Large intestine (tissue), 12 donors: ENCODE results near the gene CSTPP1. TPM values are rescaled to one million over a fixed set of nuclear protein-coding genes. Genes with fewer than 3 reads are reported as not detected.
A peak's percentile ranks its signal among the peaks of the same experiment; 100 is the strongest.

Source experiments
- DNase-seq, 2 donors: peaks; one replicate each; pipeline versions ENCODE4 v3.0.0 to v3.0.0-alpha.2; 2013
- H3K27ac ChIP-seq: one replicate; pipeline ENCODE4 v1.5.1; 2013; ENCODE audit warnings: low read length
- H3K27me3 ChIP-seq: 2 replicates; pipeline ENCODE4 v1.6.1; 2013; ENCODE audit warnings: low read length; ENCODE audit not compliant: control insufficient read depth, insufficient read depth
- H3K36me3 ChIP-seq: 2 replicates; pipeline ENCODE4 v1.6.1; 2013; ENCODE audit warnings: low read length; ENCODE audit not compliant: control insufficient read depth, insufficient read depth
- H3K4me1 ChIP-seq: one replicate; pipeline ENCODE4 v1.6.1; 2013; ENCODE audit warnings: low read length; ENCODE audit not compliant: control insufficient read depth, insufficient read depth
- H3K4me3 ChIP-seq: one replicate; pipeline ENCODE4 v1.5.1; 2013; ENCODE audit warnings: low read length
- H3K9me3 ChIP-seq: one replicate; pipeline ENCODE4 v1.6.1; 2013; ENCODE audit warnings: mild to moderate bottlenecking, low read depth, low read length, moderate library complexity; ENCODE audit not compliant: control insufficient read depth
- WGBS: methylation state at CpG from one replicate; pipeline ENCODE4 v1.1.5; 2013; ENCODE audit warnings: low lambda C conversion rate; ENCODE audit not compliant: insufficient coverage; 5-methylcytosine and 5-hydroxymethylcytosine counted together
- long read RNA-seq, 11 donors: transcript quantifications; one replicate each; lab custom pipeline, GENCODE V29; 2026
- polyA plus RNA-seq: library from polyadenylated mRNA; unstranded; fragments of 120-200 nt; gene quantifications from one replicate; pipeline ENCODE4 v1.2.1, GENCODE V29; 2013

The CSTPP1 gene, protein sequence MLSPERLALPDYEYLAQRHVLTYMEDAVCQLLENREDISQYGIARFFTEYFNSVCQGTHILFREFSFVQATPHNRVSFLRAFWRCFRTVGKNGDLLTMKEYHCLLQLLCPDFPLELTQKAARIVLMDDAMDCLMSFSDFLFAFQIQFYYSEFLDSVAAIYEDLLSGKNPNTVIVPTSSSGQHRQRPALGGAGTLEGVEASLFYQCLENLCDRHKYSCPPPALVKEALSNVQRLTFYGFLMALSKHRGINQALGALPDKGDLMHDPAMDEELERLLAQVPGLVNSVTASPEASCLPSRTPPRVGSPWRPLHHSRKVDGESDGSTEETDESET
- polyA plus RNA-seq = 32.9 TPM
- long read RNA-seq, donor 1, transcript C11orf49-201 (9 exons, 1,645 nt) = major isoform, 6 of 13 reads
- long read RNA-seq, donor 1, partial matches to known transcripts = 0 of 13 reads
- long read RNA-seq, donor 1, other reads (novel, unspliced or antisense) = 0 of 13 reads
- long read RNA-seq, donor 2, transcript C11orf49-201 (9 exons, 1,645 nt) = major isoform, 10 of 19 reads
- long read RNA-seq, donor 2, partial matches to known transcripts = 0 of 19 reads
- long read RNA-seq, donor 2, other reads (novel, unspliced or antisense) = 0 of 19 reads
- long read RNA-seq, donor 3 = 0 reads
- long read RNA-seq, donor 4, partial matches to known transcripts = 0 of 3 reads
- long read RNA-seq, donor 4, other reads (novel, unspliced or antisense) = 0 of 3 reads
- long read RNA-seq, donor 5, partial matches to known transcripts = 0 of 9 reads
- long read RNA-seq, donor 5, other reads (novel, unspliced or antisense) = 0 of 9 reads
- long read RNA-seq, donor 6, transcript C11orf49-223 (1 exons, 2,141 nt) = major isoform, 11 of 25 reads
- long read RNA-seq, donor 6, transcript C11orf49-201 (9 exons, 1,645 nt) = minor isoform, 9 of 25 reads
- long read RNA-seq, donor 6, partial matches to known transcripts = 0 of 25 reads
- long read RNA-seq, donor 6, other reads (novel, unspliced or antisense) = 0 of 25 reads
- long read RNA-seq, donor 7, transcript C11orf49-201 (9 exons, 1,645 nt) = major isoform, 5 of 12 reads
- long read RNA-seq, donor 7, partial matches to known transcripts = 0 of 12 reads
- long read RNA-seq, donor 7, other reads (novel, unspliced or antisense) = 0 of 12 reads
- long read RNA-seq, donor 8, transcript C11orf49-204 (8 exons, 1,916 nt) = minor isoform, 6 of 63 reads
- long read RNA-seq, donor 8, transcript C11orf49-223 (1 exons, 2,141 nt) = major isoform, 7 of 63 reads
- long read RNA-seq, donor 8, transcript C11orf49-201 (9 exons, 1,645 nt) = major isoform, 7 of 63 reads
- long read RNA-seq, donor 8, partial matches to known transcripts = 32 of 63 reads
- long read RNA-seq, donor 8, other reads (novel, unspliced or antisense) = 5 of 63 reads
- long read RNA-seq, donor 9, transcript C11orf49-201 (9 exons, 1,645 nt) = major isoform, 5 of 15 reads
- long read RNA-seq, donor 9, partial matches to known transcripts = 0 of 15 reads
- long read RNA-seq, donor 9, other reads (novel, unspliced or antisense) = 0 of 15 reads
- long read RNA-seq, donor 10, partial matches to known transcripts = 11 of 50 reads
- long read RNA-seq, donor 10, other reads (novel, unspliced or antisense) = 26 of 50 reads
- long read RNA-seq, donor 11, partial matches to known transcripts = 0 of 8 reads
- long read RNA-seq, donor 11, other reads (novel, unspliced or antisense) = 0 of 8 reads

- WGBS = 33% methylated on average over 1 of the region's 41 CpGs
- H3K4me1 ChIP-seq = peaks cover 12% of the 10 kb centered on the region
- DNase-seq = peak; percentile 91 to 94
- peak within 1 kb of the TSS; percentile 49 for H3K4me3 ChIP-seq
- no peaks in the 10 kb centered on the region for H3K36me3 ChIP-seq
- H3K27me3 ChIP-seq = no peaks in the 10 kb centered on the region
- no peaks in the 10 kb centered on the region for H3K9me3 ChIP-seq
- peak within 1 kb of the TSS; percentile 55 for H3K27ac ChIP-seq
Measured at GRCh38 chr11:46936138-46937110, at the start of gene CSTPP1. CSTPP1 (plus strand) TSS chr11:46936761; CDS start chr11:46936806, 45 bp downstream.

- no peak for DNase-seq
- peaks cover 40% of the 10 kb centered on the region for H3K36me3 ChIP-seq
- no peak overlapping the region for H3K4me3 ChIP-seq
- no CpG with 5 or more reads among the region's 5 CpGs for WGBS
- no peaks in the 10 kb centered on the region for H3K27me3 ChIP-seq
- no peaks in the 10 kb centered on the region for H3K4me1 ChIP-seq
- H3K27ac ChIP-seq = no peak overlapping the region
- H3K9me3 ChIP-seq = no peaks in the 10 kb centered on the region
Measured at GRCh38 chr11:46888636-46889035, 47.9 kb upstream of the CSTPP1 start.

DNA sequence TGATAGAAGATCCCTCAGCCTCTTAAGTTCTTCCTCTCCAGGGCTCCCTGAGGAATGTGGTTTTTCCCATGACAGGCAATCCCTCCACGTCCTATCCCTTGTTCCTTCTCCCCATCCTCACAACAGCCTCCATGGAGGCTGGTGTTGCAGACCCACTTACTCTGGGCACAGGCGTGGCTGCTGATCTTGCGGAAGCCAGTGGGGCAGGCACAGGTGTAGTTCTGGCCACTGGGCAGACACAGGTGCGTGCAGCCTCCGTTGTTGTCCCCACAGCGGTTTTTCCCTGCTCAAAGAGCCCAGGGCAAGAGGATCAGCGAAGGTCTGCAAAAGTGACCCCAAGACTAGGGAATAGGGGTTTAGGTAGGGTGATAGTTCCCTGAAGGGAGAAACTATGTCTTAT, 47.3 kb upstream of the CSTPP1 start:
- H3K4me3 ChIP-seq = no peak overlapping the region
- H3K36me3 ChIP-seq = peaks cover 38% of the 10 kb centered on the region
- no peaks in the 10 kb centered on the region for H3K27me3 ChIP-seq
- DNase-seq = no peak
- no peak overlapping the region for H3K27ac ChIP-seq
- H3K4me1 ChIP-seq = no peaks in the 10 kb centered on the region
- no CpG with 5 or more reads among the region's 7 CpGs for WGBS
- no peaks in the 10 kb centered on the region for H3K9me3 ChIP-seq

DNA sequence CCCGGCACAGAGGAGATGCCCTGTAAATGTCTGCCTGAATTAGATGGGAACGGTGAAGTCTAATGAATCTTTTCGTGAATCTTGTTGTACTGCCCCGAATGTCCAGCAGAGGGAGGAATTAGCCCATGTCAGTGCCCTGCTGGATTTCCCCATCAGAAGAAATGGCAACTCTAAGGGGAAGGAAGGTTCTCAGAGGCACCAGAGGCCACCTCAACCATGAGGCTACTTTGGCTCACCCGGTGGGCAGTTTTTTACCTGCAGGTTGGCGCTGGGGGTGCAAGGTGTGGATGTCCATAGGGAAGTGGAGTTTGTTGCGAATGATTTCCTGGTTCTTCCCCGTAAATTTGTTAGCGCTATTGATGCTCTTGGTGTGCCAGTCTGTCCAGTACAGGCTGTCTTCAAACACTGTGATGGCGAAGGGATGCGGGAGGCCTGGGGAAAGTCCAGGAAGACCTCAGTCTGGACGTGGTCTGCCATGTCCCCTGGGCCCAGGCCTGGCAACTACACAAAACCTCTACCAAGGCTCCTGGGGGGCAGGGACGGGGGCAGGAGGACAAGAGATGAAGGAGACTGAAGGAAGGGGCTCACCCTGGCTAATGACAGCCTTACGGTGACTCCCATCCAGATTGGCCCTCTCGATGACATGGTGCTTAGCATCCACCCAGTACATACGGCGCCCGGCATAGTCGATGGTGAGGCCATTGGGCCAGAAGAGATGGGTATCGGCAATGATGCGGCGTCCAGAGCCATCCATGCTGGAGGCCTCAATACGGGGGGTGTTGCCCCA, 46.7 kb upstream of the CSTPP1 start:
- H3K27ac ChIP-seq = no peak overlapping the region
- peak; percentile 43 to 49 for DNase-seq
- H3K4me1 ChIP-seq = no peaks in the 10 kb centered on the region
- H3K4me3 ChIP-seq = no peak overlapping the region
- no peaks in the 10 kb centered on the region for H3K9me3 ChIP-seq
- H3K36me3 ChIP-seq = peaks cover 41% of the 10 kb centered on the region
- WGBS = no CpG with 5 or more reads among the region's 23 CpGs
- H3K27me3 ChIP-seq = no peaks in the 10 kb centered on the region

DNA sequence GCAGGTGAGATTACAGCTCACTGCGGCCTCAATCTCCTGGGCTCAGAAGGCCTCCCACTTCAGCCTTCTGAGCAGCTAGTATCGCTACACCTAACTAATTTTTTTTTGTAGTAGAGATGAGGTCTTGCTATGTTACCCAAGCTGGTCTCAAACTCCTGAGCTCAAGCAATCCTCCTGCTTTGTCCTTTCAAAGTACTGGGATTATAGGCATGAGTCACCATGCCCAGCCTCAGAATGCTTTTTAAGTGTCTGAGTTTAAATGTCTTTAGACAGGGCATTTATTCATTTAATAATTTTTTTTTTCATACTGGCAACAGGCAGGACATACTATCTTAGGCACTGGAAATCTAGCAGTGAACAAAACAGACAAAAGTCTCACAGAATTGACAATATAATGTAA, 45.9 kb upstream of the CSTPP1 start:
- DNase-seq = no peak
- no peaks in the 10 kb centered on the region for H3K4me1 ChIP-seq
- no peak overlapping the region for H3K27ac ChIP-seq
- H3K36me3 ChIP-seq = peaks cover 40% of the 10 kb centered on the region
- no peak overlapping the region for H3K4me3 ChIP-seq
- no peaks in the 10 kb centered on the region for H3K27me3 ChIP-seq
- no peaks in the 10 kb centered on the region for H3K9me3 ChIP-seq
- WGBS = no CpG with 5 or more reads among the region's 2 CpGs

DNA sequence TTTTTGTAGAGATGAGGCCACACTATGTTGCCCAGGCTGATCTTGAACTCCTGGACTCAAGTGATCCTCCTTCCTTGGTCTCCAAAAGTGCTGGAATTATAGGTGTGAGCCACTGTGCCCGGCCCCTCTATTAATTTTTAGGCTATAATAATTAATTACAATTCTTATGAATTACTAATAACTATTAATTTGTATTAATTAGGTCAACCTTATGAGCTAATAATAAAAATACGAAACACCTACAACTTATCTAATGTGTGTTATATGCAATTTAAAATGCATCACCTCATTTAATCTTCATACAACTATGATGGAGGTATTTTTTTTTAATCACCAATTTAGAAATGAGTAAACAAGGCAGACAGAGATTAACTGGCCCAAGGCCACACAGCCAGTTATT, 44.5 kb upstream of the CSTPP1 start:
- Histone ChIP-seq H3K4me3 (no peak overlapping the region), H3K36me3 (peaks cover 34% of the 10 kb centered on the region), H3K9me3 (no peaks in the 10 kb centered on the region), H3K27ac (no peak overlapping the region), H3K4me1 (no peaks in the 10 kb centered on the region), H3K27me3 (no peaks in the 10 kb centered on the region)
- no peak for DNase-seq
- WGBS = no CpG with 5 or more reads among the region's 2 CpGs

DNA sequence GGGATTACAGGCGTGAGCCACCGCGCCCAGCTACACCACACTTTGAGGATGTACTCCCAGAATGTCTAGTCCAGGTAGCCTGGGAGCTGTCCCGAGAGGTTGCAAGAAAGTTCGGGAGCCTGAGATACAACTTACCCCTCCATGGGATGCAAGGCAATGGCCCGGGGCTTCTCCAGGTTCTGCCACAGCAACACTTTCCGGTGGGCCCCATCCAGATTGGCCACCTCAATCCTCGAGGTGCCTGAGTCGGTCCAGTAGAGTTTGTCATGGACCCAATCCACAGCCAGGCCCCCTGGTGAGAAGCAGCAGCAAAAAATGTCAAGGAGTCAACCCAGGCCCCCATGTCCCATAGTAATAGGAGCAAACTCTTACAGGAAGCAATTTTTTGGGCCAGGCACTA, 43.7 kb upstream of the CSTPP1 start:
- WGBS = no CpG with 5 or more reads among the region's 9 CpGs
- Histone ChIP-seq H3K4me1 (no peaks in the 10 kb centered on the region), H3K4me3 (no peak overlapping the region), H3K27ac (no peak overlapping the region), H3K9me3 (no peaks in the 10 kb centered on the region), H3K36me3 (peaks cover 32% of the 10 kb centered on the region), H3K27me3 (no peaks in the 10 kb centered on the region)
- DNase-seq = no peak

DNA sequence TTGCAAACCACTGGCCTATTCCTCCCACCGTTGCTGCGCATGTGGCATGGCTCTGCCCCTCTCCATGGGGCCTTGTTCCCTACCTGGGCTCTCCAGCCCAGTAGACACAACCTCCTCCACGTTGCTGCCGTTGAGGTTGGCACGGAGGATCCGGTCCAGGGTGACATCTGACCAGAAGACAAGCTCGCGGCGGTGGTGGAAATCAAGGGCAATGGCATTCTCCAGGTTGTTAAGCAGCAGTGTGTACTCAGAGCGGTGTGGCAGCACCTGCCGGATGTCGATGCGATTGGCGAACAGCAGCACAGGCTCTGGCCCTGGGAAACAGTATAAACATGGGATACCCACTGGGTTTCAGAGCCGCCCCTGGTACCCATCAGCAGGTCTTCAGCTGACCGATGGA, 42.1 kb upstream of the CSTPP1 start:
- Histone ChIP-seq H3K9me3 (no peaks in the 10 kb centered on the region), H3K4me1 (no peaks in the 10 kb centered on the region), H3K27ac (no peak overlapping the region), H3K4me3 (no peak overlapping the region), H3K36me3 (peaks cover 36% of the 10 kb centered on the region), H3K27me3 (no peaks in the 10 kb centered on the region)
- no peak for DNase-seq
- WGBS = 100% methylated on average over 3 of the region's 16 CpGs
